Thymus (tissue), 11 donors: Measurements from ENCODE around the gene SLC9A4. TPM values are rescaled to one million over a fixed set of nuclear protein-coding genes. Genes with fewer than 3 reads are reported as not detected.

Experiments used
- DNase-seq, 9 donors: peaks; one replicate each; pipeline ENCODE4 v3.0.0-alpha.2; 2013; ENCODE audit warnings: low spot score in 9 of 9, low read depth in 6 of 9, missing footprints in 1 of 9
- H3K27ac ChIP-seq, 2 donors: one replicate each; pipeline ENCODE4 v1.5.1; 2013; ENCODE audit warnings: control low read depth in 1 of 2, low read depth in 1 of 2, low read length in 1 of 2, mild to moderate bottlenecking in 1 of 2, moderate library complexity in 1 of 2
- H3K27me3 ChIP-seq, 2 donors: one replicate each; pipeline ENCODE4 v1.5.1; 2013; ENCODE audit warnings: low read length in 1 of 2; ENCODE audit not compliant: control insufficient read depth in 2 of 2, insufficient read depth in 1 of 2
- H3K36me3 ChIP-seq, 2 donors: one replicate each; pipeline ENCODE4 v1.5.1; 2013; ENCODE audit warnings: low read length in 1 of 2, mild to moderate bottlenecking in 1 of 2, moderate library complexity in 1 of 2; ENCODE audit not compliant: control insufficient read depth in 2 of 2, insufficient read depth in 2 of 2
- H3K4me1 ChIP-seq, 2 donors: one replicate each; pipeline ENCODE4 v1.5.1; 2013; ENCODE audit warnings: low read length in 2 of 2; ENCODE audit not compliant: control insufficient read depth in 2 of 2, insufficient read depth in 2 of 2
- H3K4me3 ChIP-seq, 2 donors: one replicate each; pipeline ENCODE4 v1.5.1; 2013; ENCODE audit warnings: low read length in 2 of 2, control low read depth in 1 of 2, mild to moderate bottlenecking in 1 of 2
- H3K9me3 ChIP-seq, 2 donors: one replicate each; pipeline ENCODE4 v1.5.1; 2013; ENCODE audit warnings: low read length in 1 of 2, mild to moderate bottlenecking in 1 of 2; ENCODE audit not compliant: control insufficient read depth in 2 of 2, insufficient read depth in 1 of 2
- WGBS: extraction: QIAGEN DNeasy Blood & Tissue Kit; methylation state at CpG from one replicate; pipeline ENCODE4 v1.1.7; 2013; 5-methylcytosine and 5-hydroxymethylcytosine counted together
- polyA plus RNA-seq: library from polyadenylated mRNA; stranded (reverse); fragments of 200-250 nt; gene quantifications from one replicate; pipeline ENCODE4 v1.2.3, GENCODE V29; 2013
- total RNA-seq: library from RNA; stranded (reverse); fragments of 120-200 nt; gene quantifications from one replicate; pipeline ENCODE4 v1.2.4, GENCODE V29; 2013
- donor health status: healthy.

SLC9A4 gene
- total and polyA plus RNA-seq, 2 donors: 0.05 to 0.66 TPM

GRCh38 chr2:102581911-102582310 lies 108.9 kb downstream of the SLC9A4 start:
- no peaks in the 10 kb centered on the region for H3K36me3 ChIP-seq
- H3K27ac ChIP-seq: no peak overlapping the region
- no peaks in the 10 kb centered on the region for H3K27me3 ChIP-seq
- H3K9me3 ChIP-seq: no peaks in the 10 kb centered on the region
- no peak for DNase-seq
- no peaks in the 10 kb centered on the region for H3K4me1 ChIP-seq
- H3K4me3 ChIP-seq: no peak overlapping the region

- H3K4me3 ChIP-seq: no peak overlapping the region
- no peaks in the 10 kb centered on the region for H3K4me1 ChIP-seq
- 95% methylated on average over 2 of the region's 2 CpGs for WGBS
- H3K36me3 ChIP-seq: no peaks in the 10 kb centered on the region
- no peak overlapping the region for H3K27ac ChIP-seq
- no peaks in the 10 kb centered on the region for H3K9me3 ChIP-seq
- H3K27me3 ChIP-seq: no peaks in the 10 kb centered on the region
- DNase-seq: no peak
These were observed 109.8 kb downstream of the SLC9A4 start for GRCh38 chr2:102582845-102583244.

Other genes starting within 250 kb of the SLC9A4 start
- 1.1 TPM for gene IL1RL1, start 161.7 kb upstream of the SLC9A4 start, total RNA-seq
- gene IL1RL1, start 161.7 kb upstream of the SLC9A4 start, polyA plus RNA-seq: 2.3 TPM
- 7.5 TPM for gene IL18R1, start 117.4 kb upstream of the SLC9A4 start, total RNA-seq
- gene IL18R1, start 117.4 kb upstream of the SLC9A4 start, polyA plus RNA-seq: 9.8 TPM
- 3.7 TPM for gene IL18RAP, start 50.1 kb upstream of the SLC9A4 start, total RNA-seq
- gene IL18RAP, start 50.1 kb upstream of the SLC9A4 start, polyA plus RNA-seq: 3.0 TPM
- 0.66 TPM for gene SLC9A2, start 146.3 kb downstream of the SLC9A4 start, total RNA-seq
- 0.75 TPM for gene SLC9A2, start 146.3 kb downstream of the SLC9A4 start, polyA plus RNA-seq